H1 (cell line): ENCODE data around the gene CHST8. TPM values are rescaled to one million over a fixed set of nuclear protein-coding genes. Genes with fewer than 3 reads are reported as not detected.

Experiments used
- CTCF ChIA-PET: fragments of 300-600 bp; sonication (Branson Sonifier 250); formaldehyde crosslinking; loops from one replicate; lab custom pipeline; 2021; ENCODE audit not compliant: partially characterized antibody; lab: Charles Lee
- POLR2A ChIA-PET: fragments of 300-600 bp; sonication (Branson Sonifier 250); formaldehyde crosslinking; loops from one replicate; lab custom pipeline; 2021; ENCODE audit warnings: inconsistent platforms; ENCODE audit not compliant: partially characterized antibody; lab: Charles Lee
- DNase-seq, 2 experiments: peaks; one replicate each; pipeline versions ENCODE4 v3.0.0 to v3.0.0-alpha.2; 2010 to 2022; ENCODE audit warnings: low spot score in 2 of 2, low read depth in 1 of 2, mixed read lengths in 1 of 2
- FAIRE-seq: peaks from 2 replicates; lab custom pipeline; 2011; peaks lifted over from hg19 to GRCh38; lab: Jason Lieb, UNC
- H2AFZ ChIP-seq: 2 replicates; pipeline ENCODE4 v1.8.1; 2012; ENCODE audit warnings: low read length, inconsistent platforms
- H2AK5ac ChIP-seq: 2 replicates; pipeline ENCODE4 v1.6.1; 2013; ENCODE audit warnings: low read depth, low read length
- H2BK120ac ChIP-seq: replicated peaks from 2 replicates; pipeline ENCODE3; 2013; ENCODE audit warnings: low read depth, low read length, inconsistent platforms
- H2BK12ac ChIP-seq: 2 replicates; pipeline ENCODE4 v1.6.1; 2013; ENCODE audit warnings: low read depth, low read length
- H2BK15ac ChIP-seq: 2 replicates; pipeline ENCODE4 v1.6.1; 2013; ENCODE audit warnings: low read length
- H2BK20ac ChIP-seq: 2 replicates; pipeline ENCODE4 v1.6.1; 2013; ENCODE audit warnings: low read length
- H2BK5ac ChIP-seq: 2 replicates; pipeline ENCODE4 v1.6.1; 2013; ENCODE audit warnings: low read depth, low read length
- H3K14ac ChIP-seq: 2 replicates; pipeline ENCODE4 v1.6.1; 2013; ENCODE audit warnings: inconsistent platforms; ENCODE audit not compliant: insufficient read length
- H3K18ac ChIP-seq: 2 replicates; pipeline ENCODE4 v1.6.1; 2013; ENCODE audit warnings: low read length; ENCODE audit errors: extremely low read depth
- H3K23ac ChIP-seq: 2 replicates; pipeline ENCODE4 v1.6.1; 2013; ENCODE audit warnings: inconsistent platforms; ENCODE audit not compliant: insufficient read length
- H3K23me2 ChIP-seq: 2 replicates; pipeline ENCODE4 v1.6.1; 2013; ENCODE audit warnings: low read depth, low read length
- H3K27ac ChIP-seq: 2 replicates; pipeline ENCODE4 v1.6.1; 2011; ENCODE audit warnings: low read depth, low read length, inconsistent platforms
- H3K27me3 ChIP-seq, 4 experiments: replicated peaks in 1 of 4; 1 replicate in 1 of 4; 2 replicates in 3 of 4; pipeline versions ENCODE4 v1.6.1 to v1.8.1; 2011 to 2013; ENCODE audit warnings: low read length in 3 of 4, mild to moderate bottlenecking in 3 of 4, inconsistent platforms in 2 of 4, mixed read lengths in 2 of 4, moderate library complexity in 1 of 4; ENCODE audit not compliant: control insufficient read depth in 3 of 4, insufficient read depth in 3 of 4; ENCODE audit errors: extremely low read depth in 1 of 4
- H3K36me3 ChIP-seq, 4 experiments: 2 replicates each; pipeline versions ENCODE4 v1.6.1 to v1.8.1; 2011 to 2013; ENCODE audit warnings: mild to moderate bottlenecking in 4 of 4, low read length in 3 of 4, moderate library complexity in 2 of 4, control low read depth in 1 of 4, inconsistent platforms in 1 of 4; ENCODE audit not compliant: insufficient read depth in 4 of 4, control insufficient read depth in 2 of 4
- H3K4ac ChIP-seq: replicated peaks from 2 replicates; pipeline ENCODE3; 2013; ENCODE audit warnings: low read length, low read depth, mixed read lengths, inconsistent platforms; ENCODE audit not compliant: insufficient read length
- H3K4me1 ChIP-seq, 4 experiments: replicated peaks in 1 of 4; 1 replicate in 1 of 4; 2 replicates in 3 of 4; pipeline versions ENCODE4 v1.6.1 to v1.8.1; 2011 to 2013; ENCODE audit warnings: low read length in 3 of 4, inconsistent platforms in 2 of 4, mixed read lengths in 1 of 4; ENCODE audit not compliant: insufficient read depth in 4 of 4, control insufficient read depth in 3 of 4
- H3K4me2 ChIP-seq, 2 experiments: 2 replicates each; pipeline versions ENCODE4 v1.6.1 to v1.8.1; 2011 to 2013; ENCODE audit warnings: low read depth in 2 of 2, low read length in 2 of 2, control low read depth in 1 of 2, inconsistent platforms in 1 of 2, mild to moderate bottlenecking in 1 of 2; ENCODE audit not compliant: insufficient read depth in 1 of 2
- H3K4me3 ChIP-seq, 4 experiments: fragments of 200-600, 300-600 bp in 1 of 4; sonication (generic), shearing (Covaris generic), sonication (Bioruptor Twin) in 1 of 4; 2 replicates each; pipeline versions ENCODE4 v1.5.1 to v1.8.1; 2011 to 2016; ENCODE audit warnings: low read length in 4 of 4, low read depth in 3 of 4, control low read depth in 2 of 4, inconsistent platforms in 2 of 4, mild to moderate bottlenecking in 2 of 4, mixed read lengths in 1 of 4, moderate library complexity in 1 of 4; ENCODE audit not compliant: insufficient read depth in 2 of 4; ENCODE audit errors: extremely low read depth in 1 of 4
- H3K56ac ChIP-seq: replicated peaks from 2 replicates; pipeline ENCODE3; 2013; ENCODE audit warnings: low read depth, mild to moderate bottlenecking, mixed read lengths, low read length, inconsistent platforms; ENCODE audit not compliant: insufficient read length
- H3K79me1 ChIP-seq: 2 replicates; pipeline ENCODE4 v1.6.1; 2013; ENCODE audit warnings: low read depth, low read length, control low read depth
- H3K79me2 ChIP-seq, 2 experiments: 2 replicates each; pipeline versions ENCODE4 v1.6.1 to v1.8.1; 2012 to 2013; ENCODE audit warnings: low read length in 2 of 2, mild to moderate bottlenecking in 2 of 2, inconsistent platforms in 1 of 2; ENCODE audit not compliant: insufficient read depth in 2 of 2, control insufficient read depth in 1 of 2
- H3K9ac ChIP-seq, 4 experiments: replicated peaks in 1 of 4; 1 replicate in 1 of 4; 2 replicates in 3 of 4; pipeline versions ENCODE4 v1.6.1 to v1.8.1; 2011 to 2013; ENCODE audit warnings: low read depth in 3 of 4, low read length in 3 of 4, control low read depth in 2 of 4, mild to moderate bottlenecking in 2 of 4, moderate library complexity in 2 of 4, inconsistent platforms in 1 of 4; ENCODE audit errors: extremely low read depth in 1 of 4
- H3K9me3 ChIP-seq, 2 experiments: 2 replicates each; pipeline versions ENCODE4 v1.6.1 to v1.8.1; 2012 to 2013; ENCODE audit warnings: mild to moderate bottlenecking in 2 of 2, moderate library complexity in 2 of 2, control low read depth in 1 of 2, inconsistent platforms in 1 of 2, low read depth in 1 of 2, low read length in 1 of 2, mixed read lengths in 1 of 2; ENCODE audit not compliant: insufficient read depth in 2 of 2
- H4K20me1 ChIP-seq, 2 experiments: replicated peaks in 1 of 2; 2 replicates each; pipeline versions ENCODE3 to v1.8.1; 2011 to 2013; ENCODE audit warnings: inconsistent platforms in 2 of 2, low read length in 2 of 2, mild to moderate bottlenecking in 1 of 2; ENCODE audit not compliant: insufficient read depth in 2 of 2, control insufficient read depth in 1 of 2
- H4K5ac ChIP-seq: 2 replicates; pipeline ENCODE4 v1.6.1; 2013; ENCODE audit warnings: low read length, low read depth, mixed read lengths, inconsistent platforms; ENCODE audit not compliant: insufficient read length
- H4K8ac ChIP-seq: 2 replicates; pipeline ENCODE4 v1.8.0; 2013; ENCODE audit warnings: mild to moderate bottlenecking, moderate library complexity, low read length, inconsistent platforms; ENCODE audit not compliant: insufficient read depth; ENCODE audit errors: extremely low read depth
- H4K91ac ChIP-seq: replicated peaks from 2 replicates; pipeline ENCODE3; 2013; ENCODE audit warnings: low read length, mixed read lengths, inconsistent platforms; ENCODE audit not compliant: insufficient read length
- ASH2L ChIP-seq: fragments of 200-600, 300-600 bp; sonication (generic); IDR thresholded peaks from one replicate; pipeline ENCODE4 v1.7.1; 2017; ENCODE audit warnings: low read length
- CHD2 ChIP-seq: IDR thresholded peaks from 2 replicates; pipeline ENCODE4 v1.6.1; 2012; ENCODE audit warnings: low read length, improper control_type of control experiment
- KDM5A ChIP-seq: fragments of 200-600 bp; IDR thresholded peaks from 2 replicates; pipeline ENCODE4 v1.7.1; 2012; ENCODE audit warnings: mild to moderate bottlenecking, low read length, inconsistent platforms, mixed read lengths
- SP1 ChIP-seq: IDR thresholded peaks from 2 replicates; pipeline ENCODE4 v1.6.1; 2011; ENCODE audit warnings: low read depth, low read length
- SP4 ChIP-seq: IDR thresholded peaks from 2 replicates; pipeline ENCODE4 v1.6.1; 2012; ENCODE audit warnings: low read length, inconsistent platforms
- TCF12 ChIP-seq: IDR thresholded peaks from 2 replicates; pipeline ENCODE4 v1.6.1; 2011; ENCODE audit warnings: low read depth, mild to moderate bottlenecking, low read length
- WGBS, 2 experiments: shearing (Covaris generic) in 1 of 2; methylation state at CpG; one replicate each; pipeline versions ENCODE4 v1.1.6 to v1.1.7; 2013 to 2015; ENCODE audit warnings: low lambda C conversion rate in 2 of 2, mixed read lengths in 2 of 2, inconsistent platforms in 1 of 2, low coverage in 1 of 2, missing lambda C conversion rate in 1 of 2; ENCODE audit not compliant: insufficient replicate concordance in 2 of 2, insufficient coverage in 1 of 2, insufficient read length in 1 of 2; ENCODE audit errors: extremely low coverage in 1 of 2, missing lambda C conversion rate in 1 of 2; 5-methylcytosine and 5-hydroxymethylcytosine counted together
- polyA plus RNA-seq, 7 experiments: library from polyadenylated mRNA; depleted of rRNA in 3 of 7; stranded (reverse) in 5 of 7; unstranded in 2 of 7; fragments of >200 nt in 5 of 7; fragments of 200-250 nt in 2 of 7; gene quantifications; 1 replicate in 5 of 7; 2 replicates in 1 of 7; 4 replicates in 1 of 7; pipeline versions ENCODE4 v1.2.1 to v1.2.3, GENCODE V29; 2011 to 2013; ENCODE audit warnings: missing spikeins in 2 of 7, mixed read lengths in 2 of 7
- total RNA-seq: library from RNA; stranded (reverse); fragmentation: NEBNext Ultra II Directional; extraction: Animal tissue kit (Norgen Biotek cat#: 25700); gene quantifications from 2 replicates; pipeline ENCODE4 v1.2.1, GENCODE V29; 2021

Gene CHST8
- total and polyA plus RNA-seq, 2 of the 8 experiments (the other 6 are each of a cell fraction or from before 2014, with no cell fraction given), result 10.8 to 28.2 TPM

DNA sequence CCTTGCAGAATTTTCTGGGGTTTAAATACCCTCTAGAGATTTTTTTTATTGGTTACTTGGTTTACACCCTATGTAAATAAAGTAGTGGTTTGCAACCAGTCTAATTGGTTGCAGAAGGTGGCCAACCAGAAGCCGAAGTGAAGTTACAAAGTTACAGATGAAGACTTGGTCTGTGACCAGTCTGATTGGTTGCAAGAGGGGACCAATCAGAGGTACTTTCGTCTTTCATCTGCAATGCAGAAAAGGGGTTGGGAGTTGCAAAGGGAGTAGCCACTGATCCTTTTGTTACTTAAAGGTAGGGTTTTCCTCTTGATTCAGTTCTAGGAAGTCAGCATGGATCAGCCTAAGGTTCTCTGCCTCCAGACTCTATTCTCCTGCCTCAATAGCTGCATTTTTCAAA is 48.8 kb upstream of the CHST8 start:
- no peak overlapping the region for H3K56ac ChIP-seq
- H3K27me3 ChIP-seq, result no peaks in the 10 kb centered on the region
- WGBS, 2 experiments, result 74% methylated on average over 2 of the region's 2 CpGs; no CpG with 5 or more reads in 1 of the 2 experiments
- H2AK5ac ChIP-seq, result no peak overlapping the region
- peaks cover 0 to under 1% of the 10 kb centered on the region in 2 experiments for H4K20me1 ChIP-seq
- no peaks in the 10 kb centered on the region for H3K36me3 ChIP-seq
- no peak overlapping the region for H4K91ac ChIP-seq
- H3K23ac ChIP-seq, result no peak overlapping the region
- H3K14ac ChIP-seq, result no peak overlapping the region
- H3K9ac ChIP-seq, result no peak overlapping the region
- H3K18ac ChIP-seq, result no peak overlapping the region
- no peak overlapping the region for H2BK12ac ChIP-seq
- no peak for TF ChIP-seq TCF12
- TF ChIP-seq ASH2L, result no peak
- no peak for TF ChIP-seq SP1
- TF ChIP-seq KDM5A, result no peak
- TF ChIP-seq CHD2, result no peak
- no peak for TF ChIP-seq SP4
- no peaks in the 10 kb centered on the region for H3K79me2 ChIP-seq
- FAIRE-seq (no peak), DNase-seq (no peak)
- POLR2A ChIA-PET, result no interaction called here
- H4K8ac ChIP-seq, result no peak overlapping the region
- H3K79me1 ChIP-seq, result no peaks in the 10 kb centered on the region
- no peak overlapping the region for H2BK20ac ChIP-seq
- CTCF ChIA-PET, result no interaction called here
- H2BK15ac ChIP-seq, result no peak overlapping the region
- peaks cover 0 to 9% (median 2%) of the 10 kb centered on the region in 4 experiments; a peak in 3 of 7 replicates for H3K4me1 ChIP-seq
- H4K5ac ChIP-seq, result no peak overlapping the region
- H3K4me3 ChIP-seq, result no peak overlapping the region
- no peak overlapping the region for H3K27ac ChIP-seq
- no peak overlapping the region for H3K4me2 ChIP-seq
- no peak overlapping the region for H3K4ac ChIP-seq
- no peak overlapping the region for H2BK5ac ChIP-seq
- no peak overlapping the region for H2BK120ac ChIP-seq
- H3K9me3 ChIP-seq, result peaks cover 12% of the 10 kb centered on the region in 2 experiments; a peak in 2 of 4 replicates
- no peak overlapping the region for H2AFZ ChIP-seq
- no peaks in the 10 kb centered on the region for H3K23me2 ChIP-seq
